ENCODE results near the gene TBC1D2B.

DNA sequence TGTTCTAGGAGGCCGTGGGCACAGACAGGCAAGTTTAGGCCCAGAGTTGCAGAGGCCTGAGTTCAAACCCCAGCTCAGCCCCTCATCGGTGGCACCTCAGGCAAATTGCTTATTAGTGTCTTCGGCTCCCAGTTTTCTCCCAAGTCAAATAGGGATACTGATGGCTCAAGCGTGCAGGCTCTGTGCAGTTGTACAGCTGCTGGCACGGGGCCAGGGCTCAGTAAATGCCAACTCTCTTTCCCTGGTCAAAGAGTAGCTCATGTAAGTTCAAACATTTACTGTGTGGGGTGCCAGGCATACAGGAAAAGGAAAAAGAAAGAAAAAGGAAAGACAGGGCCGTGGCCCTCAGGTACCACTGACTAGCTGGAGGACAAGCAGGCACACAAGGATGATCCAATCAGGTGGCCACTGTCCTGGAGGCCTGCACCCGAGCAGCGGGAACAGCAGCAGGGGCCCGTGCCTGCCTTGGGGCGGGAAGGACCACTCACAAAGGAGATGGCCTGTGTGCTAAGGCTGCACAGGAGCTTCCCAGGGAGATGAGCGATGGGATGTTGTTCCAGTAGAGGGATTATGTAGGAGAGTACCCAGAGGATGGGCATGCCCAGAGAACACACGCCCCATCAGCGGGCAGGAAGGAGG lies 70.8 kb downstream of the TBC1D2B start:
- TF ChIP-seq, protein P1, sequence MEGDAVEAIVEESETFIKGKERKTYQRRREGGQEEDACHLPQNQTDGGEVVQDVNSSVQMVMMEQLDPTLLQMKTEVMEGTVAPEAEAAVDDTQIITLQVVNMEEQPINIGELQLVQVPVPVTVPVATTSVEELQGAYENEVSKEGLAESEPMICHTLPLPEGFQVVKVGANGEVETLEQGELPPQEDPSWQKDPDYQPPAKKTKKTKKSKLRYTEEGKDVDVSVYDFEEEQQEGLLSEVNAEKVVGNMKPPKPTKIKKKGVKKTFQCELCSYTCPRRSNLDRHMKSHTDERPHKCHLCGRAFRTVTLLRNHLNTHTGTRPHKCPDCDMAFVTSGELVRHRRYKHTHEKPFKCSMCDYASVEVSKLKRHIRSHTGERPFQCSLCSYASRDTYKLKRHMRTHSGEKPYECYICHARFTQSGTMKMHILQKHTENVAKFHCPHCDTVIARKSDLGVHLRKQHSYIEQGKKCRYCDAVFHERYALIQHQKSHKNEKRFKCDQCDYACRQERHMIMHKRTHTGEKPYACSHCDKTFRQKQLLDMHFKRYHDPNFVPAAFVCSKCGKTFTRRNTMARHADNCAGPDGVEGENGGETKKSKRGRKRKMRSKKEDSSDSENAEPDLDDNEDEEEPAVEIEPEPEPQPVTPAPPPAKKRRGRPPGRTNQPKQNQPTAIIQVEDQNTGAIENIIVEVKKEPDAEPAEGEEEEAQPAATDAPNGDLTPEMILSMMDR (IDR thresholded peaks at IDR 0.05): no peak
- no peak for TF ChIP-seq POLR2A (IDR thresholded peaks at IDR 0.05)
